HG02970 (cell line): ENCODE data around the gene KLKB1.

Experiments
- ATAC-seq: cut with Tn5 transposase; IDR thresholded peaks from one replicate; pipeline ENCODE4 v1.9.1; 2021; ENCODE audit warnings: mild to moderate bottlenecking, moderate library complexity, moderate number of reproducible peaks; ENCODE audit not compliant: unreplicated experiment, low FRiP score

The KLKB1 gene

GRCh38 chr4:186300659-186301390 lies 73.5 kb downstream of the KLKB1 start:
- no peak for ATAC-seq

- ATAC-seq = no peak
These were observed 76.9 kb downstream of the KLKB1 start for GRCh38 chr4:186304216-186304615.

DNA sequence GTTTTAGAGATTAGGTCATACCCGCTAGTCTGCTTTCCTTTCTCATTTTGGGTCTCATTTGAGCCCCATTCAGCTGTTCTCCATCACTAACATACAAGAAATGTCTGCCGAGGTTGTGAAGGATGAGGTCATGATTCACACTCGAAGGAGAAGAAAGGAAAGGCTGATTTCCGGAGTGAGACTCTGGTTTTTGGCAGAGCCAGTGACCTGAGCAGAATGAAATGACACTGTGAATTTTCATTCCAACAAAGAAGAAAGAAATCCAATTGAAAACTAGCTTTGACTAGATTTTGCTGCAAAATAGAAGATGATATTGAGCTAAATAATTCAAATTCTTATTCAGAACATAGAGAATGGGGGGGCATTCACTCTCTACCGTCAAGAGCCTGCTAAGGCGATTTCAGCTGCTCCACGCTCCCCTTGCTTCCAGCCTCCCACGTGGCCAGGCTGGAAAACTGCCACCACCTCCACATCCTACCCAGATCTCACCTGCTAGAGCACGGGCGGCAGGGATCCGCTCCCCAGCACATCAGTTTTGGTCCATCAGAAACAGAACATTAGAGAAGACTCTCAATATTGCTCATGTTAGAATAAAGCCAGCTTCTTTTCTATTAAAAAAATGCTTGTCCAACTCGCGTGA lies 77.7 kb downstream of the KLKB1 start:
- no peak for ATAC-seq

- no peak for ATAC-seq
These were observed 80.2 kb downstream of the KLKB1 start for GRCh38 chr4:186307497-186307896.

GRCh38 chr4:186307916-186308315 lies 80.6 kb downstream of the KLKB1 start:
- no peak for ATAC-seq
